Pancreas (tissue), 10 donors: ENCODE measurements around the gene TUBGCP6. TPM values are rescaled to one million over a fixed set of nuclear protein-coding genes. Genes with fewer than 3 reads are reported as not detected.

ENCODE experiments used
- ATAC-seq, 4 donors: fragments of 200-7000 bp; cut with Tn5 transposase; one replicate each; pipeline versions ENCODE4 v1.8.0 to v1.9.1; 2020; ENCODE audit warnings: mild to moderate bottlenecking in 4 of 4, moderate library complexity in 4 of 4
- DNase-seq, 6 donors: peaks; one replicate each; pipeline ENCODE4 v3.0.0-alpha.2; 2020
- FAIRE-seq: peaks from 2 replicates; lab custom pipeline; 2012; peaks lifted over from hg19 to GRCh38; lab: Jason Lieb, UNC
- H3K27ac ChIP-seq, 4 donors: fragments of 200-600 bp; sonication (generic); 1 replicate in 3 of 4; 2 replicates in 1 of 4; pipeline versions ENCODE4 v1.5.0 to v1.8.0; 2020
- H3K27me3 ChIP-seq, 4 donors: fragments of 200-600 bp; one replicate each; pipeline ENCODE4 v1.8.0; 2021
- H3K36me3 ChIP-seq, 3 donors: fragments of 200-600 bp; sonication (generic) in 1 of 3; one replicate each; pipeline versions ENCODE4 v1.5.0 to v1.8.0; 2020 to 2021
- H3K4me1 ChIP-seq, 3 donors: fragments of 200-600 bp; one replicate each; pipeline ENCODE4 v1.8.0; 2021
- H3K4me3 ChIP-seq, 4 donors: fragments of 200-600 bp; sonication (generic) in 2 of 4; one replicate each; pipeline versions ENCODE4 v1.5.0 to v1.8.0; 2020 to 2021
- H3K9me3 ChIP-seq, 4 donors: fragments of 200-600 bp; one replicate each; pipeline ENCODE4 v1.8.0; 2021
- CTCF ChIP-seq, 4 donors: fragments of 200-600 bp; sonication (generic) in 3 of 4; IDR thresholded peaks; one replicate each; pipeline versions ENCODE4 v1.5.0 to v1.8.0; 2021; ENCODE audit warnings: antibody characterized with exemption in 4 of 4
- WGBS, 2 donors: extraction: QIAGEN DNeasy Blood & Tissue Kit; methylation state at CpG; one replicate each; pipeline ENCODE4 v1.1.7; 2013; 5-methylcytosine and 5-hydroxymethylcytosine counted together
- intact Hi-C, 3 donors: fragments of 100-400 bp; cut with DNase I; formaldehyde crosslinking; loops; one replicate each; pipeline versions ENCODE4 v1.11.1 to v1.14.2; 2022
- polyA plus RNA-seq, 2 donors: library from polyadenylated mRNA; stranded (reverse); fragments of 200-250 nt; gene quantifications; one replicate each; pipeline ENCODE4 v1.2.3, GENCODE V29; 2013
- total RNA-seq, 6 donors: library from RNA; stranded (reverse); fragmentation: NEBNext Ultra II Directional in 4 of 6; extraction: Animal tissue kit (Norgen Biotek cat#: 25700) in 4 of 6; gene quantifications; one replicate each; pipeline versions ENCODE4 v1.2.1 to v1.2.4, GENCODE V29; 2021 to 2023
- donor health status: healthy with polysubstance abuse.
- donor health status: DM: no; HTN: no; CAD: no; lungs with moderate emphysema.
- donor health status: DM: no; HTN: no; CAD: no.
- donor health status: control.
- donor health status: control.
- donor health status: Bipolar disorder and iron deficiency.
- donor health status: DM: yes; HTN: yes; CAD: no.
- donor health status: DM: no; HTN: no; CAD: no.
- donor health status: DM: no; HTN: no; CAD: no.
- donor health status: DM: yes; HTN: yes; CAD: no.

The TUBGCP6 gene
- total and polyA plus RNA-seq, 8 donors: 19.2 to 139 (median 29.8) TPM

GRCh38 chr22:50292643-50293440 lies 48.0 kb upstream of the TUBGCP6 start:
- H3K4me1 ChIP-seq: peaks cover 14 to 41% (median 17%) of the 10 kb centered on the region in 3 donors
- intact Hi-C loops: no loop called here
- H3K27ac ChIP-seq: peak overlapping the region; percentile 70 to 89 (median 80)

GRCh38 chr22:50289942-50290630 lies 45.3 kb upstream of the TUBGCP6 start:
- FAIRE-seq: no peak
- TF ChIP-seq CTCF (IDR thresholded peaks at IDR 0.05): no peak
- DNase-seq: no peak
- H3K4me1 ChIP-seq: peaks cover 0 to 24% (median 3%) of the 10 kb centered on the region in 3 donors
- H3K27me3 ChIP-seq: no peaks in the 10 kb centered on the region
- peaks cover 4 to 43% (median 20%) of the 10 kb centered on the region in 3 donors for H3K36me3 ChIP-seq
- H3K27ac ChIP-seq: no peak overlapping the region
- no peaks in the 10 kb centered on the region for H3K9me3 ChIP-seq
- H3K4me3 ChIP-seq: no peak overlapping the region
- WGBS, 2 donors: 91% methylated on average over 37 of the region's 37 CpGs
- intact Hi-C loops: no loop called here
- no peak for ATAC-seq

More at GRCh38 chr22:50292643-50293440, 48.0 kb upstream of the TUBGCP6 start:
- WGBS, 2 donors: 60 to 65% methylated on average over 25 to 29 of the region's 29 CpGs
- Histone ChIP-seq H3K4me3 (peak overlapping the region in 2 of 4 donors; percentile 11 to 18), H3K9me3 (no peaks in the 10 kb centered on the region), H3K27me3 (no peaks in the 10 kb centered on the region), H3K36me3 (peaks cover 0 to 21% (median 14%) of the 10 kb centered on the region in 3 donors)
- FAIRE-seq: no peak
- ATAC-seq: peak in 2 of 4 donors; percentile 3 to 22
- TF ChIP-seq CTCF (IDR thresholded peaks at IDR 0.05): no peak
- no peak for DNase-seq

- no peaks in the 10 kb centered on the region for H3K27me3 ChIP-seq
- peaks cover 7 to 49% (median 20%) of the 10 kb centered on the region in 3 donors for H3K36me3 ChIP-seq
- TF ChIP-seq CTCF (IDR thresholded peaks at IDR 0.05): no peak
- no peak overlapping the region for H3K4me3 ChIP-seq
- FAIRE-seq (no peak), DNase-seq (no peak), ATAC-seq (no peak)
- H3K4me1 ChIP-seq: peaks cover 0 to 17% (median 3%) of the 10 kb centered on the region in 3 donors
- WGBS, 2 donors: 93 to 94% methylated on average over 57 of the region's 57 CpGs
- intact Hi-C loops: no loop called here
- H3K27ac ChIP-seq: no peak overlapping the region
- H3K9me3 ChIP-seq: no peaks in the 10 kb centered on the region
Measured at GRCh38 chr22:50289151-50289941, 44.5 kb upstream of the TUBGCP6 start.

GRCh38 chr22:50287731-50288130 lies 42.9 kb upstream of the TUBGCP6 start:
- 94 to 96% methylated on average over 30 to 31 of the region's 31 CpGs for WGBS, 2 donors
- no peak for DNase-seq

More at GRCh38 chr22:50287731-50288130, 42.9 kb upstream of the TUBGCP6 start:
- Histone ChIP-seq H3K36me3 (peaks cover 7 to 63% (median 20%) of the 10 kb centered on the region in 3 donors), H3K9me3 (no peaks in the 10 kb centered on the region), H3K27me3 (no peaks in the 10 kb centered on the region), H3K4me3 (no peak overlapping the region), H3K4me1 (peaks cover 0 to 8% (median 1%) of the 10 kb centered on the region in 3 donors), H3K27ac (no peak overlapping the region)
- intact Hi-C loops: no loop called here
- FAIRE-seq (no peak), ATAC-seq (no peak)
- TF ChIP-seq CTCF (IDR thresholded peaks at IDR 0.05): no peak
